GM21786 (cell line): ENCODE results near the gene PRKAA2.

Experiments used
- ATAC-seq: cut with Tn5 transposase; IDR thresholded peaks from one replicate; pipeline ENCODE4 v1.9.1; 2021; ENCODE audit not compliant: unreplicated experiment

PRKAA2 gene

DNA sequence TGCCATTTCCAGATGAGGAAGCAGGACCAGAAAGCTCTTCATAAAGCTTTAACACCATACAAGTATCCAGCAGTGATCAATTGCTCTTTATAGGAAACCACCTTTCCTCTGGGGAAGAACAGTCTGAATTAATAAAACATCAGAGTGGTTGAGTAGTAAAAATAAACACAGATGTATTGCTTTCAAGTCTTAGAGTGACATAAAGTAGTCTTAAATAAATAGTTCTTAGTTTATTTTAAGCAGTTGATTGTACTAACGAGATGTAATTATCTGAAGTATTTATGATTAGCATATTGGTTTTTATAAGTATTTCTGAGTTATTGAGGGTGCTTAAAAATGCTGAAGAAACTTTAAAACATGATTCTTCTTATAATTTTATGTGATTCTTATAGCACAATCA lies 67.0 kb downstream of the PRKAA2 start:
- ATAC-seq, result no peak

DNA sequence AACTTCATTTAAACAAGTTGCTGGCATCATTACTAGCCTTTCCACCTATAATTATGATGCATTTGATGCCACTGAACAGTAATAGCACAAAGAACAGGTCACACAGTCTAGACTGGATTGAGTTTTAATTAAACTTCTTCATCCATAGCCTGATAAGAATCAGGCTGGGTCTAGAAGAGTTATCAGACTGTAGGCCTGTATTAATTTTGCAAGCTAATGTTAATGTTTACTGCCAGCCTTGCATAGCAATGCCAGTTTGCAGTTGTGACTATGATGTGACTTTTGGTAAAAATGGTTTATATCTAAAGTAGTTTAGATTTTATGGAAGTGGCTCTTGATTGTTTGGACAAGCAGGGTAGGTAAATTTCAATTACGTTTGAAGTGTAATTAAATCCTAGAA lies 68.0 kb downstream of the PRKAA2 start:
- no peak for ATAC-seq

DNA sequence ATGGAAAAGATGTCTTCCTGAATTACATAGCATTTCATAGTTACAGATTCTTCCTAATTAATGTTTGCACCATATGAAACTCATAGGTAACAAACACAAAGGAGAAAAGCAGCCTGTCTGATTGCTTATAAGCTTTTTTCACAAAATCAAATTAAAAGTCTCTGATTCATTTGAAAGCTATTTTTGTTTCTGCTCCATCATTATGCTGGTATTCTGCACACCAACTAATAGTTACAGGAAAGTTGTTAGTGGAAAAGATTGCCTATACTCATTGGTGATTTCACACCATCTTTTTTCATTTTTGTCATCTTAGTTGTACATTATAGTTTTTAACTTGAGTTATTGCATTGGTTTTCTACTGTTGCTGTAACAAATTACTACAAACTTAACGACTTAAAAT lies 70.0 kb downstream of the PRKAA2 start:
- ATAC-seq, result no peak

DNA sequence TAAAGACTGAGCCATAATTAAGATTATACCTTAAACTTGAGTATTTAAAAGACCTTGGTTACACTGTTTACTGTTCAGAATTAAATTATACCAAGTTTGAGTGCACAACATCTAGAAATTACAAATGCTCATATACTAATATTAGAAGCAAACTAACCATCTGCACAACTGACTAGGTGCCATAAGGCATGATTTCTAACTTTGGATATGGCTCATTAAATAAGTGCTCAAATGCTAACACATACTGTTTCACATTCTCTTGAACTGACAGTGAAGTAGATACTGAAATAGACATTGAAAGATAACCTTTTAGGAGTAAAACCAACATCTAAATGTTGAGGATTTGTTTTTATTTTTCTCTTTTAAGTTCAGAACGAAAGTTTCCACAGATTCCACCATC lies 74.1 kb downstream of the PRKAA2 start:
- ATAC-seq, result no peak

DNA sequence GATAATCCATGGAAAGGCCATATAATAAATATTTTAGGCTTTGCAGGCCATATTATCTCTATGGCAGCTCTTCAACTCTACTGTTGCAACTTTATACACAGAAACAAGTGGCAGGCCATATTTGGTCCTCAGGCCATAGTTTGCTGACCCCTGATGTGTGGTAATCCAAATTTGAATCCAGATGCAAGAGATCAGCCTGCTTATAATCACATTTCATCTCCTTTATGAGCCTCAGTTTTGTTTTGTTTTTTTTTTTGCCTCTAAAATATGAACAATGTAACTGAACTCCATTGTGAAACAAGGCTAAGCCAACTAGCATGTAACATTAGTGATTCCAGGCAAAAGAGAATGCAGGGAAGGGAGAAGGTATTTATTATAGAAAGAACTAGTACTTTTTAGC lies 81.6 kb downstream of the PRKAA2 start:
- ATAC-seq, result no peak

DNA sequence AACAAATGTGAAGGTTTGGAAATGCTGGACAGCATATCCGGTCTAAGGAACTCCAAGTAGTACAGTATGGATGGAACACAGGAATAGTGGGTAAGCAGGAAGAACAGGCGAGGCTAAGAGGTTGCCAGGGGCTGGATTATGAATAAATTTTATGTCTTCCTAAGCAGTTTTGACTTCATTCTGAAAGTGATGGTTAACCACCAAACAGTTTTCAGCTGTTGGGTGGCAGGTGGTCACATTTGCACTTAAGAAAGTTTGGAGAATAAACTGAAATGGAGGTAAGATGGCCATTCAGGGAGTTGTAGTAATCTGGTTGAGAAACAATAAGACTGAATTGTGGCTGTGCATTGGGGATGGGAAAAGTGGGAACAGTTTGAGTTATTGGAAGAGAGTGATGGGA lies 83.8 kb downstream of the PRKAA2 start:
- ATAC-seq, result no peak

DNA sequence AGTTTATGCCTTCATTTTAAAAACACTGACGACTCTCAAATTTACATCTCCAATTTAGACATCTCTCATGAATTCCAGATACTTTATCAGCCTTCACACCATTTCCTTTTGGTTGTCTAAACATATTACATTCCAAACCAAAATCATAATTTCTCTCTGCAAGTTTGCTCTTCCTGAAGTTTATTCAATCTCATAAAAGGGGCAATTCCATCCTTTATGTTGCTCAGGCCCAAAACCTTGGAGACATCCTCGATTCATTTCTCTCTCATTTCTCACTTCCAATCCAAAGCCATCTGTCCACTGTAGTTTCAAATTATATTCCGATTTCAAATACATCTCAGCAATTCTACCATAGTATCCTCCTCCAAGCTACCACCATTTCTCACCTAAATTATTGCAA lies 100.1 kb downstream of the PRKAA2 start:
- no peak for ATAC-seq

DNA sequence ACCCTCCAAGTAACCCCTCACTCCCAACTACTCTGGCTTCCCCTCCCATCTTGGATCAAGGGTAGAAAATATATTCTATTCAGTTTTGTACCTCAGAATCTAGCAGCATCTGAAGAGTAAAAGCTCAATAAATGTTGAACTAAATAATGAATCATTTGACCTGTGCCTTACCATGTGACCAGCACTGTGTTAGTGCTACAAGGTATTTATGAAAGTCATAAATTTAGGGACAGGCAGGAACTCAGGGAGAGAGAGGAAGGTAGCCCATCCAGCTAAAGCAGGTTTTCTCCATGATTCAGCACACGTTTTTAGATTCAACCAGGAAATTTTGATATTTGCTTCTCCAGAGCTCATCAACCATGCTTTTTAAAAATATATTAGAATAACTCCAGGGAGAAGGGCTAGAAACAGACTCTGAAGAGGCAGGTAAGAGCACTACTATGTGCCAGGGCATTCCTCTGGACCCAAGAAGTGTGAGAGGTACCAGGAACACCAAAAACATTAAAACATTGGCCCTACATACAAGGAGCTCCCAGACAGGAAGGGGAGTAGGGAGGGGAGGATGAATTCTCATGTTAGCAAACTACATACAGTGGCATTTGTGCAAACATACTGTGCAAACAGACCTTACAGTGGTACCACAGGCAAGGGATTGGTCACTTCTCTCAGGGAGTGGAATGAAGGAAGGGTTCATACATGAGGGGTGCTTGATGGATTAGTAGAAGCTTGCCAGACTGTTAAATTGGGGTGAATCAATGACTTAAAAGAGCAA lies 109.8 kb downstream of the PRKAA2 start:
- ATAC-seq, result no peak

DNA sequence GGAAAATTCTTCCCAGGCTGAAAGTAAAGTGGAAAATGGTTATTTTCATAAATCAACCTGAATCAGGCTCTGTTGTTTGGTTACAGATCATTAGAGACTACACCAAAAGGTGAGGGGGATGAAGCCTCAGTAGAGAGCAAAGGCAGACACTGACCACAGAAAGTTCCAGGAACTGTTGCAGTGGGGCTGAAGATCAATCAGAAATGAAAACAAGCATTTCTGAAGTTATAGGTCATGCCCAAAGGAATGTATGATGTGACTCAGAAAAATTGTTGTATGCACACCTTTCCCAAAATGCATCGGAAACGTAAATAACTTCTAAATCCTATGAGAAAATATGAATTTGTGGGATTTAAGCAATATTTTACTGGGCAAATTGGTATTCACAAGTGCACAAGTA lies 110.8 kb downstream of the PRKAA2 start:
- no peak for ATAC-seq

DNA sequence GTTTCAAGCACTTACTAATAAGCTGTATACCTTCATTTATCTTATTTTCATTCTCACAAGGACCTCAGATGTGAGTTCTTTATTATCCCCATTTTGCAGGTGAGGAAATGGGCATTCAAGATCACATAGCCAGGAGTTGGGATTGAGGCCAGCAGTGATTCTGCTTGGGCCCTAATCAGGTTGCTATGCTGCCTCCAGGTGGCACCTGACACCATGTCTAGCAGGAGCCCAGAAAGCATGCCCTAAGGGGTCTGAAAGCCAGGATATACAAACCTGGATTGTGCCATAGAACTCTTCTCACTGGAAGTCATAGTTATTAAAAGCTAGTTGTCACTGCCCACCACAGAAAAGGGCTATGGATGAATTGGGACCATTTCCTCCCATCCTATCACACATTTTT lies 113.0 kb downstream of the PRKAA2 start:
- no peak for ATAC-seq

DNA sequence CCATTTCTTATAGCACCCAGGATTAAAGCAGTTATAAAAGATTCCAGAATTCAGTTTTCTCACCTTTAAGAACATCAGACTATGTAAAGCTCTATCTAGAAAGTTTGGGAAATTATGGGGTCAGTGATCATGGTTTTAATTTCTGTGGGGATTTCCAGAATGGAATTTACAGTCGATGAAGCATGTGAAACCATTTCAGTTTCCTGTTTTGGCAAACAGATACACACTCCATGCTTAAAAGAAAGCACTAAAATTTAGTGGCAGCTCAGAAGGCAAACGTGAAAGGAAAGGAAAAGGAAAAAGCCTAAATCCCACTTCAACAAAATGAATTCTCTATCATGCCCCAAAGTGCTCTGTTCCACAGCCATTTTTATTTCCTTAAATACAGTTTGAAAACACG lies 113.7 kb downstream of the PRKAA2 start:
- no peak for ATAC-seq
